PC-3 (cell line): ENCODE data around the gene TSPAN9. TPM values are rescaled to one million over a fixed set of nuclear protein-coding genes. Genes with fewer than 3 reads are reported as not detected.

Experiments
- ATAC-seq: fragments of 200-7000 bp; cut with Tn5 transposase; 2 replicates; pipeline ENCODE4 v1.9.1; 2020; ENCODE audit warnings: mild to moderate bottlenecking, moderate library complexity
- BruUV-seq: library from RNA; stranded (reverse); fragments of 400-500 nt; replicated peaks from 2 replicates; lab custom pipeline; 2021; lab: Mats Ljungman, UMichigan
- CTCF ChIA-PET: fragments of 300-600 bp; sonication (Branson Sonifier 250); formaldehyde crosslinking; loops from one replicate; lab custom pipeline; 2022; ENCODE audit warnings: antibody characterized with exemption; lab: Charles Lee
- POLR2A ChIA-PET: fragments of 300-600 bp; sonication (Branson Sonifier 250); formaldehyde crosslinking; loops from one replicate; lab custom pipeline; 2022; ENCODE audit warnings: antibody characterized with exemption; ENCODE audit not compliant: unreplicated experiment; lab: Charles Lee
- DNase-seq: peaks from one replicate; pipeline ENCODE4 v3.0.0-alpha.2; 2015
- H2AFZ ChIP-seq: fragments of 300-600 bp; sonication (generic); 2 replicates; pipeline ENCODE4 v1.6.0; 2016; ENCODE audit warnings: antibody characterized with exemption, low read length
- H3F3A ChIP-seq: fragments of 300-600 bp; sonication (generic); one replicate; pipeline ENCODE4 v1.6.0; 2017; ENCODE audit warnings: antibody characterized with exemption, low read length, control low read depth, mild to moderate bottlenecking; ENCODE audit not compliant: unreplicated experiment
- H3K27ac ChIP-seq: fragments of 300-600 bp; sonication (generic); 2 replicates; pipeline ENCODE4 v1.5.1; 2016; ENCODE audit warnings: mild to moderate bottlenecking, low read length
- H3K27me3 ChIP-seq: fragments of 300-600 bp; sonication (generic); 2 replicates; pipeline ENCODE4 v1.6.1; 2016; ENCODE audit warnings: low read length, mixed read lengths
- H3K36me3 ChIP-seq: fragments of 300-600 bp; sonication (generic); 2 replicates; pipeline ENCODE4 v1.6.1; 2016; ENCODE audit warnings: low read depth, mixed run types, low read length, mixed read lengths
- H3K4me1 ChIP-seq: fragments of 300-600 bp; sonication (generic); 2 replicates; pipeline ENCODE4 v1.5.1; 2016; ENCODE audit warnings: low read length; ENCODE audit not compliant: insufficient read depth
- H3K4me2 ChIP-seq: fragments of 300-600 bp; sonication (generic); 2 replicates; pipeline ENCODE4 v1.6.0; 2016; ENCODE audit warnings: low read length
- H3K4me3 ChIP-seq: fragments of 300-600 bp; sonication (generic); 2 replicates; pipeline ENCODE4 v1.5.1; 2016; ENCODE audit warnings: mild to moderate bottlenecking, low read length, mixed read lengths
- H3K79me2 ChIP-seq: fragments of 300-600 bp; sonication (generic); 2 replicates; pipeline ENCODE4 v1.6.1; 2017; ENCODE audit warnings: low read length, mixed read lengths
- H3K9ac ChIP-seq: fragments of 300-600 bp; sonication (generic); 2 replicates; pipeline ENCODE4 v1.6.0; 2016; ENCODE audit warnings: mild to moderate bottlenecking, low read length
- H3K9me2 ChIP-seq: fragments of 300-600 bp; sonication (generic); replicated peaks from 2 replicates; pipeline ENCODE4 v1.6.1; 2016; ENCODE audit warnings: mixed run types, low read length, mixed read lengths
- H3K9me3 ChIP-seq: fragments of 300-600 bp; sonication (generic); 2 replicates; pipeline ENCODE4 v1.6.1; 2016; ENCODE audit warnings: low read length, mixed read lengths
- H4K20me1 ChIP-seq: fragments of 300-600 bp; sonication (generic); 2 replicates; pipeline ENCODE4 v1.6.1; 2016; ENCODE audit warnings: low read length, mixed read lengths
- EZH2 ChIP-seq: fragments of 300-600 bp; sonication (generic); IDR thresholded peaks from one replicate; pipeline ENCODE4 v1.6.1; 2017; ENCODE audit warnings: antibody characterized with exemption, mild to moderate bottlenecking, low read length; ENCODE audit not compliant: unreplicated experiment
- EZH2phosphoT487 ChIP-seq: fragments of 300-600 bp; sonication (generic); IDR thresholded peaks from 2 replicates; pipeline ENCODE4 v1.6.1; 2018; ENCODE audit warnings: mild to moderate bottlenecking, antibody characterized with exemption, low read length, borderline replicate concordance
- intact Hi-C: fragments of 100-400 bp; cut with micrococcal nuclease; formaldehyde crosslinking; loops from 2 replicates; pipeline ENCODE4 v1.9.0; 2023
- total RNA-seq: library from RNA; depleted of rRNA; stranded (reverse); fragments of >200 nt; gene quantifications from 2 replicates; pipeline ENCODE4 v1.2.3, GENCODE V29; 2014
- TF ChIP-seq, protein P1 (sequence below): fragments of 300-600 bp; sonication (generic); conservative IDR thresholded peaks from 2 replicates; pipeline ENCODE4 v1.5.1; 2017; ENCODE audit warnings: antibody characterized with exemption, low read depth, mild to moderate bottlenecking, low read length

TSPAN9 gene
- total RNA-seq, 1 experiment from 2014 or later, result 6.2 TPM

DNA sequence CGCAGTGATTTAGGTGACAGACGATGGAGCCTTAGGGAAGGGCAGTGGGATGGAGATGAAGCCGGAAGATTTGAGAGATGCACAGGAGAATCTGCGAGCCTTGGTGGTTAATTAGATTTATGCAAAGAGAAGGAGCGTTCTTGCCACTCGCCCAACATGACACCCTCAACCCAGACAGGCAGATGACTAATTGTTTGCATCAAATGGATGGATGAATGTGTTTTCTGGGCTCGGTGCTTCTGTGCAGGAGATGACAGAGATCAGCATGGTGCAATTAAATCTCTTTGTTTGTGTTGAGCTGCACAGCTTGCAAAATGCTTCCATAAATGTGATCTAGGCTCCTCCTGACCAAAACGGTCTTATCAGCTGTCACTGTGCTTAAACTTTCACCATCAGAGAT lies 211.5 kb downstream of the TSPAN9 start:
- ChIA-PET POLR2A (no interaction called here), CTCF (interaction anchor here (0.5 kb wide), 1 partner anchor 82 kb away, joined by 3 read pairs; no protein-coding TSS in a partner anchor)
- no peak for TF ChIP-seq EZH2
- TF ChIP-seq, protein P1, sequence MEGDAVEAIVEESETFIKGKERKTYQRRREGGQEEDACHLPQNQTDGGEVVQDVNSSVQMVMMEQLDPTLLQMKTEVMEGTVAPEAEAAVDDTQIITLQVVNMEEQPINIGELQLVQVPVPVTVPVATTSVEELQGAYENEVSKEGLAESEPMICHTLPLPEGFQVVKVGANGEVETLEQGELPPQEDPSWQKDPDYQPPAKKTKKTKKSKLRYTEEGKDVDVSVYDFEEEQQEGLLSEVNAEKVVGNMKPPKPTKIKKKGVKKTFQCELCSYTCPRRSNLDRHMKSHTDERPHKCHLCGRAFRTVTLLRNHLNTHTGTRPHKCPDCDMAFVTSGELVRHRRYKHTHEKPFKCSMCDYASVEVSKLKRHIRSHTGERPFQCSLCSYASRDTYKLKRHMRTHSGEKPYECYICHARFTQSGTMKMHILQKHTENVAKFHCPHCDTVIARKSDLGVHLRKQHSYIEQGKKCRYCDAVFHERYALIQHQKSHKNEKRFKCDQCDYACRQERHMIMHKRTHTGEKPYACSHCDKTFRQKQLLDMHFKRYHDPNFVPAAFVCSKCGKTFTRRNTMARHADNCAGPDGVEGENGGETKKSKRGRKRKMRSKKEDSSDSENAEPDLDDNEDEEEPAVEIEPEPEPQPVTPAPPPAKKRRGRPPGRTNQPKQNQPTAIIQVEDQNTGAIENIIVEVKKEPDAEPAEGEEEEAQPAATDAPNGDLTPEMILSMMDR, result no peak
- no peak for TF ChIP-seq EZH2phosphoT487

DNA sequence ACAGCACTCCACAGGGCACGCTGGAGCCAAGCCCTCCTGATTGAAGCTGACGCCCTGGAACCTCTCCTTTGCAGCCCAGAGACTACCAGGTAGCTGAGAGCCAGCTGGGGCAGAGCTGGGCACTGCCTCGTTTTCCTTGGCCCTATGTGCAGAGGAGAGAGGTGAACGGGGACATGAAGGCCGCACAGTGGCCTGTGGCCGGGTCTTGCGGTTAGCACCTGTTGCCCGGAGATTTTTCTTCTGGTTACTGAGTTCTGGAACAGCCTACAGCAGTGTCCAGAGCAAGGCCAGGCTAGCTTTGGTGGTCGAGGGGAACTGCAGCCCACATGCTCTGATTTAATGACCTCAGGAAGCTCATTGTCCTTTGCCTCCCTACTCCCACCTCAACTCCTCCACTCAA lies 212.5 kb downstream of the TSPAN9 start:
- ATAC-seq (no peak), DNase-seq (no peak)
- Histone ChIP-seq H3K9ac (no peak overlapping the region), H3K4me2 (no peak overlapping the region), H3K9me3 (no peaks in the 10 kb centered on the region), H3F3A (no peaks in the 10 kb centered on the region), H4K20me1 (no peaks in the 10 kb centered on the region), H3K79me2 (no peaks in the 10 kb centered on the region), H3K4me1 (no peaks in the 10 kb centered on the region), H3K4me3 (no peak overlapping the region), H3K27me3 (no peaks in the 10 kb centered on the region), H3K27ac (no peak overlapping the region), H3K9me2 (no peaks in the 10 kb centered on the region), H2AFZ (no peak overlapping the region), H3K36me3 (no peaks in the 10 kb centered on the region)
- intact Hi-C loops, result no loop called here
- no TSS peak for BruUV-seq
- no peak for TF ChIP-seq EZH2
- TF ChIP-seq EZH2phosphoT487, result no peak
- TF ChIP-seq, protein P1, result no peak
- CTCF ChIA-PET, result no interaction called here
- POLR2A ChIA-PET, result no interaction called here

More for the DNA sequence above, 211.5 kb downstream of the TSPAN9 start:
- peak; percentile 40 for ATAC-seq
- Histone ChIP-seq H3K4me2 (no peak overlapping the region), H3K27ac (no peak overlapping the region), H3K4me1 (no peaks in the 10 kb centered on the region), H3K9me3 (no peaks in the 10 kb centered on the region), H3K79me2 (no peaks in the 10 kb centered on the region), H4K20me1 (no peaks in the 10 kb centered on the region), H3K27me3 (no peaks in the 10 kb centered on the region), H2AFZ (no peak overlapping the region), H3F3A (no peaks in the 10 kb centered on the region), H3K4me3 (no peak overlapping the region), H3K9me2 (no peaks in the 10 kb centered on the region), H3K9ac (no peak overlapping the region), H3K36me3 (no peaks in the 10 kb centered on the region)
- DNase-seq, result no peak
- intact Hi-C loops, result no loop called here
- BruUV-seq, result no TSS peak

DNA sequence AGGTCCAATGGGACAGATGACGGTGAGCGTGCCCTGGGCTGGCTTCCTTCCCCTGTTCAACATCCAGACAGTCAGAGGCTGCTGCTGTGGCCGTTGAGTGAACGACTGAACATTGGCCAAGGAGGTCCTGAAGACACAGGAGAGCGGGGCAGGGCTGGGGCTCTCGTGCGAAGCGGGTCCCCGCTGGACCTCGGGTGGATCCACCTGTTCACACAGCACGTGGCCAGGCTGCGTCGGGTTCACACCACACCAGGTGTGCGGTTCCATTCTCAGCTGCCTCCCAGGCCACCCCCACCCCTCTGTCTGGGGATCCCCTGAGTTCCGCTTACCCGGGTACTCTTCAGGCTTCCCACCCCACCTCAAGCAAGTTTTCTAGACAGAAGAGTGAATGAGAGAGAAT lies 214.8 kb downstream of the TSPAN9 start:
- Histone ChIP-seq H3K4me3 (no peak overlapping the region), H3K27ac (no peak overlapping the region), H3K36me3 (no peaks in the 10 kb centered on the region), H3K4me1 (no peaks in the 10 kb centered on the region), H3K79me2 (no peaks in the 10 kb centered on the region), H4K20me1 (no peaks in the 10 kb centered on the region), H2AFZ (no peak overlapping the region), H3K9me3 (no peaks in the 10 kb centered on the region), H3K9ac (no peak overlapping the region), H3F3A (no peaks in the 10 kb centered on the region), H3K9me2 (no peaks in the 10 kb centered on the region), H3K4me2 (no peak overlapping the region), H3K27me3 (no peaks in the 10 kb centered on the region)
- POLR2A ChIA-PET, result no interaction called here
- no peak for DNase-seq
- ATAC-seq, result no peak
- CTCF ChIA-PET, result no interaction called here
- no TSS peak for BruUV-seq
- intact Hi-C loops, result no loop called here
- no peak for TF ChIP-seq EZH2
- no peak for TF ChIP-seq EZH2phosphoT487
- TF ChIP-seq, protein P1, result no peak
